GM12878 (cell line): ENCODE data around the gene TMEM174. TPM values are rescaled to one million over a fixed set of nuclear protein-coding genes. Genes with fewer than 3 reads are reported as not detected.

Experiments used
- EZH2 ChIP-seq: IDR thresholded peaks from 2 replicates; pipeline ENCODE4 v1.6.1; 2012; ENCODE audit warnings: low read depth, mild to moderate bottlenecking, control low read depth, inconsistent platforms, low read length, borderline replicate concordance; ENCODE audit not compliant: control insufficient read depth
- NFYA ChIP-seq: IDR thresholded peaks from 2 replicates; pipeline ENCODE4 v1.6.1; 2011; ENCODE audit warnings: low read depth, mild to moderate bottlenecking, low read length, improper control_type of control experiment, borderline replicate concordance
- POLR2AphosphoS5 ChIP-seq: IDR thresholded peaks from 2 replicates; pipeline ENCODE4 v1.6.1; 2011; ENCODE audit warnings: mild to moderate bottlenecking, low read length, inconsistent platforms
- SMAD1 ChIP-seq: fragments of 450-650 bp; IDR thresholded peaks from 2 replicates; pipeline ENCODE4 v1.6.1; 2018; ENCODE audit warnings: mild to moderate bottlenecking, low read depth; ENCODE audit not compliant: partially characterized antibody
- ZNF384 ChIP-seq: IDR thresholded peaks from 2 replicates; pipeline ENCODE4 v1.6.1; 2012; ENCODE audit warnings: low read depth, mild to moderate bottlenecking, low read length, improper control_type of control experiment, borderline replicate concordance
- polyA plus RNA-seq, 11 experiments: library from polyadenylated mRNA; depleted of rRNA in 4 of 11; unstranded in 6 of 11; stranded (reverse) in 5 of 11; fragments of >200 nt; fragmentation: Nextera tagmentation in 4 of 11; fragmentation: Illumina TruSeq in 1 of 11; extraction: Ambion mirVana in 4 of 11; extraction: Trizol in 1 of 11; gene quantifications; 1 replicate in 1 of 11; 2 replicates in 10 of 11; pipeline versions ENCODE4 v1.2.1 to v1.2.3, GENCODE V29; 2011 to 2016; ENCODE audit warnings: inconsistent platforms in 2 of 11, missing spikeins in 2 of 11, low read depth in 1 of 11
- total RNA-seq, 4 experiments: library from RNA; depleted of rRNA in 3 of 4; stranded (reverse); fragments of >200 nt in 3 of 4; fragmentation: Illumina TruSeq in 1 of 4; extraction: Trizol in 1 of 4; gene quantifications; 2 replicates each; pipeline versions ENCODE4 v1.2.1 to v1.2.3, GENCODE V29; 2013 to 2021
- TF ChIP-seq, protein P1 (sequence below): fragments of 450-650 bp; IDR thresholded peaks from 2 replicates; pipeline ENCODE4 v1.6.1; 2018; ENCODE audit warnings: borderline replicate concordance, mild to moderate bottlenecking; ENCODE audit not compliant: partially characterized antibody
- TF ChIP-seq, protein P2 (sequence below): IDR thresholded peaks from 2 replicates; pipeline ENCODE4 v1.6.1; 2012; ENCODE audit warnings: low read length, inconsistent platforms
- TF ChIP-seq, protein P3 (sequence below): fragments of 450-650 bp; IDR thresholded peaks from 2 replicates; pipeline ENCODE4 v1.6.1; 2016; ENCODE audit warnings: mild to moderate bottlenecking

Gene TMEM174
- total and polyA plus RNA-seq, 10 of the 15 experiments (the other 5 are each of a cell fraction or from before 2014, with no cell fraction given), result not detected

DNA sequence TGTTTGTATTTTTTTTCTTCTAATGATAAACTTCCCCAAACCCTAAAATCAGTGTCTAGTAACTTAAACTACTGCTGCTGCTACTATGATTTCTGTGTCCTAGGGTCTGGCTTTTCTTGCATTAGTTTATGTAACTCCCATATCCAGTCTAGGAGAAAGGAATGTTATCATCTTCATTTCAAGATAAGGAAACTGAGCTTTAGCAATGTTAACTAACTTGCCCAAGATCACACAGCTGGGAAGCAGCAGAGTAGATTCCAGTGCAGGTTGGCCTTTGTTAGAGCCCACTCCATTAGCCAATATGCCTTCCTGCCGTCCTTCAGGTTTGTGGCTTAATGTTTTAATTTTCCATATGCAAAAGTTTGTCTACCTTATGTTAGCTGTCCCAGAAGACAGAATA is 42.2 kb upstream of the TMEM174 start (continued):
- TF ChIP-seq, protein P1, sequence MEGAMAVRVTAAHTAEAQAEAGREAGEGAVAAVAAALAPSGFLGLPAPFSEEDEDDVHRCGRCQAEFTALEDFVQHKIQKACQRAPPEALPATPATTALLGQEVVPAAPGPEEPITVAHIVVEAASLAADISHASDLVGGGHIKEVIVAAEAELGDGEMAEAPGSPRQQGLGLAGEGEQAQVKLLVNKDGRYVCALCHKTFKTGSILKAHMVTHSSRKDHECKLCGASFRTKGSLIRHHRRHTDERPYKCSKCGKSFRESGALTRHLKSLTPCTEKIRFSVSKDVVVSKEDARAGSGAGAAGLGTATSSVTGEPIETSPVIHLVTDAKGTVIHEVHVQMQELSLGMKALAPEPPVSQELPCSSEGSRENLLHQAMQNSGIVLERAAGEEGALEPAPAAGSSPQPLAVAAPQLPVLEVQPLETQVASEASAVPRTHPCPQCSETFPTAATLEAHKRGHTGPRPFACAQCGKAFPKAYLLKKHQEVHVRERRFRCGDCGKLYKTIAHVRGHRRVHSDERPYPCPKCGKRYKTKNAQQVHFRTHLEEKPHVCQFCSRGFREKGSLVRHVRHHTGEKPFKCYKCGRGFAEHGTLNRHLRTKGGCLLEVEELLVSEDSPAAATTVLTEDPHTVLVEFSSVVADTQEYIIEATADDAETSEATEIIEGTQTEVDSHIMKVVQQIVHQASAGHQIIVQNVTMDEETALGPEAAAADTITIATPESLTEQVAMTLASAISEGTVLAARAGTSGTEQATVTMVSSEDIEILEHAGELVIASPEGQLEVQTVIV, result no peak
- no peak for TF ChIP-seq SMAD1
- TF ChIP-seq NFYA, result no peak
- TF ChIP-seq ZNF384, result no peak
- TF ChIP-seq POLR2AphosphoS5, result no peak
- no peak for TF ChIP-seq EZH2
- TF ChIP-seq, protein P2, sequence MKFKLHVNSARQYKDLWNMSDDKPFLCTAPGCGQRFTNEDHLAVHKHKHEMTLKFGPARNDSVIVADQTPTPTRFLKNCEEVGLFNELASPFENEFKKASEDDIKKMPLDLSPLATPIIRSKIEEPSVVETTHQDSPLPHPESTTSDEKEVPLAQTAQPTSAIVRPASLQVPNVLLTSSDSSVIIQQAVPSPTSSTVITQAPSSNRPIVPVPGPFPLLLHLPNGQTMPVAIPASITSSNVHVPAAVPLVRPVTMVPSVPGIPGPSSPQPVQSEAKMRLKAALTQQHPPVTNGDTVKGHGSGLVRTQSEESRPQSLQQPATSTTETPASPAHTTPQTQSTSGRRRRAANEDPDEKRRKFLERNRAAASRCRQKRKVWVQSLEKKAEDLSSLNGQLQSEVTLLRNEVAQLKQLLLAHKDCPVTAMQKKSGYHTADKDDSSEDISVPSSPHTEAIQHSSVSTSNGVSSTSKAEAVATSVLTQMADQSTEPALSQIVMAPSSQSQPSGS, result no peak
- TF ChIP-seq, protein P3, sequence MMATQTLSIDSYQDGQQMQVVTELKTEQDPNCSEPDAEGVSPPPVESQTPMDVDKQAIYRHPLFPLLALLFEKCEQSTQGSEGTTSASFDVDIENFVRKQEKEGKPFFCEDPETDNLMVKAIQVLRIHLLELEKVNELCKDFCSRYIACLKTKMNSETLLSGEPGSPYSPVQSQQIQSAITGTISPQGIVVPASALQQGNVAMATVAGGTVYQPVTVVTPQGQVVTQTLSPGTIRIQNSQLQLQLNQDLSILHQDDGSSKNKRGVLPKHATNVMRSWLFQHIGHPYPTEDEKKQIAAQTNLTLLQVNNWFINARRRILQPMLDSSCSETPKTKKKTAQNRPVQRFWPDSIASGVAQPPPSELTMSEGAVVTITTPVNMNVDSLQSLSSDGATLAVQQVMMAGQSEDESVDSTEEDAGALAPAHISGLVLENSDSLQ, result no peak
